Natural killer cell (primary cell): ENCODE measurements around the gene LBP. TPM values are rescaled to one million over a fixed set of nuclear protein-coding genes. Genes with fewer than 3 reads are reported as not detected.

ENCODE experiments used
- ATAC-seq, 3 donors: fragments of 150-1000 bp in 2 of 3; fragments of 200-7000 bp in 1 of 3; cut with Tn5 transposase; 1 replicate in 1 of 3; 2 replicates in 2 of 3; pipeline ENCODE4 v1.10.0; 2021; ENCODE audit warnings: mild to moderate bottlenecking in 2 of 3, moderate library complexity in 2 of 3
- DNase-seq, 2 donors: peaks; one replicate each; pipeline versions ENCODE4 v3.0.0 to v3.0.0-alpha.2; 2013 to 2021; ENCODE audit warnings: mixed read lengths in 1 of 2
- H3K27ac ChIP-seq: one replicate; pipeline ENCODE4 v1.5.1; 2013; ENCODE audit warnings: mild to moderate bottlenecking, low read length
- H3K27me3 ChIP-seq: one replicate; pipeline ENCODE4 v1.6.1; 2013; ENCODE audit warnings: low read length; ENCODE audit not compliant: control insufficient read depth, insufficient read depth
- H3K36me3 ChIP-seq: one replicate; pipeline ENCODE4 v1.6.1; 2013; ENCODE audit warnings: low read length; ENCODE audit not compliant: control insufficient read depth, insufficient read depth
- H3K4me1 ChIP-seq: one replicate; pipeline ENCODE4 v1.6.1; 2013; ENCODE audit warnings: low read length; ENCODE audit not compliant: control insufficient read depth, insufficient read depth
- H3K4me3 ChIP-seq: one replicate; pipeline ENCODE4 v1.5.1; 2013; ENCODE audit warnings: low read length
- H3K9me3 ChIP-seq: one replicate; pipeline ENCODE4 v1.6.1; 2013; ENCODE audit warnings: low read length; ENCODE audit not compliant: control insufficient read depth, insufficient read depth
- H3K27ac Mint-ChIP-seq, 2 donors: one replicate each; pipeline ENCODE4 v1.8.0; 2022; ENCODE audit warnings: mild to moderate bottlenecking in 2 of 2, mixed read lengths in 2 of 2, moderate library complexity in 1 of 2
- H3K27me3 Mint-ChIP-seq, 2 donors: one replicate each; pipeline ENCODE4 v1.8.0; 2022; ENCODE audit warnings: low read depth in 2 of 2, mixed read lengths in 2 of 2
- H3K36me3 Mint-ChIP-seq: one replicate; pipeline ENCODE4 v1.8.0; 2022; ENCODE audit warnings: mixed read lengths
- H3K4me1 Mint-ChIP-seq, 2 donors: one replicate each; pipeline ENCODE4 v1.8.0; 2022; ENCODE audit warnings: mixed read lengths in 2 of 2
- H3K4me3 Mint-ChIP-seq: one replicate; pipeline ENCODE4 v1.8.0; 2022; ENCODE audit warnings: mild to moderate bottlenecking, moderate library complexity, mixed read lengths
- H3K9me3 Mint-ChIP-seq, 2 donors: one replicate each; pipeline ENCODE4 v1.8.0; 2022; ENCODE audit warnings: mixed read lengths in 2 of 2
- CTCF ChIP-seq: fragments of 200-600 bp; IDR thresholded peaks from one replicate; pipeline ENCODE4 v1.8.0; 2022; ENCODE audit warnings: antibody characterized with exemption
- WGBS: methylation state at CpG from one replicate; pipeline ENCODE4 v1.1.7; 2013; ENCODE audit warnings: missing lambda C conversion rate; ENCODE audit not compliant: insufficient coverage; 5-methylcytosine and 5-hydroxymethylcytosine counted together
- intact Hi-C: fragments of 100-400 bp; cut with micrococcal nuclease; formaldehyde crosslinking; loops from one replicate; pipeline ENCODE4 v1.14.2; 2022
- total RNA-seq, 4 donors: library from RNA; stranded (reverse); fragments of 120-200 nt in 1 of 4; gene quantifications; one replicate each; pipeline versions ENCODE4 v1.2.3 to v1.2.4, GENCODE V29; 2013 to 2022

Gene LBP
- total RNA-seq, 3 donors from 2014 or later (not counting 1 experiment from before 2014, with no cell fraction given), result not detected

- Mint-ChIP-seq H3K27me3 (peaks cover 19 to 21% of the 10 kb centered on the region in 2 donors), H3K36me3 (peaks cover 16% of the 10 kb centered on the region), H3K4me3 (no peak overlapping the region), H3K27ac (no peak overlapping the region), H3K9me3 (peaks cover 5 to 6% of the 10 kb centered on the region in 2 donors), H3K4me1 (peaks cover 5 to 8% of the 10 kb centered on the region in 2 donors)
- intact Hi-C loops, result no loop called here
- peaks cover 7% of the 10 kb centered on the region for H3K9me3 ChIP-seq
- WGBS, result 85% methylated on average over 5 of the region's 8 CpGs
- H3K27ac ChIP-seq, result no peak overlapping the region
- H3K27me3 ChIP-seq, result peaks cover 2% of the 10 kb centered on the region
- ATAC-seq (no peak), DNase-seq (no peak)
- H3K4me1 ChIP-seq, result no peaks in the 10 kb centered on the region
- no peak for TF ChIP-seq CTCF
- no peak overlapping the region for H3K4me3 ChIP-seq
- H3K36me3 ChIP-seq, result no peaks in the 10 kb centered on the region
Observed at GRCh38 chr20:38334016-38334415, 12.3 kb upstream of the LBP start.

GRCh38 chr20:38336726-38337125 lies 9.6 kb upstream of the LBP start:
- H3K36me3 Mint-ChIP-seq, result peaks cover 16% of the 10 kb centered on the region
- Histone ChIP-seq H3K9me3 (peaks cover 7% of the 10 kb centered on the region), H3K4me1 (no peaks in the 10 kb centered on the region), H3K36me3 (no peaks in the 10 kb centered on the region), H3K27me3 (peaks cover 2% of the 10 kb centered on the region), H3K4me3 (no peak overlapping the region), H3K27ac (no peak overlapping the region)
- TF ChIP-seq CTCF, result no peak
- DNase-seq, result no peak
- intact Hi-C loops, result no loop called here
- H3K4me3 Mint-ChIP-seq, result no peak overlapping the region
- ATAC-seq, result no peak
- peaks cover 5 to 6% of the 10 kb centered on the region in 2 donors for H3K9me3 Mint-ChIP-seq
- no peak overlapping the region for H3K27ac Mint-ChIP-seq
- H3K4me1 Mint-ChIP-seq, result peaks cover 5 to 8% of the 10 kb centered on the region in 2 donors
- 54% methylated on average over 7 of the region's 7 CpGs for WGBS
- H3K27me3 Mint-ChIP-seq, result peaks cover 15 to 19% of the 10 kb centered on the region in 2 donors

- Histone ChIP-seq H3K27ac (no peak overlapping the region), H3K9me3 (peaks cover 7% of the 10 kb centered on the region), H3K4me1 (no peaks in the 10 kb centered on the region), H3K4me3 (no peak overlapping the region), H3K27me3 (peaks cover 2% of the 10 kb centered on the region), H3K36me3 (no peaks in the 10 kb centered on the region)
- Mint-ChIP-seq H3K4me1 (peaks cover 5 to 8% of the 10 kb centered on the region in 2 donors), H3K27ac (no peak overlapping the region), H3K4me3 (no peak overlapping the region), H3K36me3 (peaks cover 16% of the 10 kb centered on the region), H3K27me3 (peaks cover 11 to 15% of the 10 kb centered on the region in 2 donors), H3K9me3 (peaks cover 5 to 6% of the 10 kb centered on the region in 2 donors)
- intact Hi-C loops, result no loop called here
- no peak for ATAC-seq
- TF ChIP-seq CTCF, result no peak
- 50% methylated on average over 6 of the region's 6 CpGs for WGBS
- DNase-seq, result no peak
Observed at GRCh38 chr20:38337561-38338140, 8.6 kb upstream of the LBP start.
